GM19372 (cell line): ENCODE data around the gene MICALL2.

Source experiments
- ATAC-seq: cut with Tn5 transposase; IDR thresholded peaks from one replicate; pipeline ENCODE4 v1.9.1; 2021; ENCODE audit warnings: mild to moderate bottlenecking, low read depth, moderate library complexity; ENCODE audit not compliant: unreplicated experiment

MICALL2 gene

DNA sequence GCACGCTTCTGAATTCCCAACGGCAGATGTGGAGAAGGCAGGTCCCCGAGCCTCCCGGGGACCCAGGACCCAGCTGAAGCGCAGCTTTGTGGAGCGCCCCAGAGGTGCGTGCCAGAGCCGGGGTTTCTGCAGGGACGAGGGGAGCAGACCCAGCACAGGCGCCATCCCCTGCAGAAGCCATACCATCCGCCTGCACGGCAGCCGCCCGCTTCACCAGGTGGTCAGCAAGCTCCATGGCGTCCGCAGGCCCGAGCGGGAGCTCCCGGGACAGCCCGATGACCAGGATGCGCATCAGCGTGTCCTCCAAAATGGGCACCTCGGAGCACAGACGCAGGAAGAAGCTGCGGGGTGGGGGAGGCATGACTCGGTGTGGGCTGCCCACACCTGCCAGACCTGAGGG, 34.3 kb upstream of the MICALL2 start:
- no peak for ATAC-seq

DNA sequence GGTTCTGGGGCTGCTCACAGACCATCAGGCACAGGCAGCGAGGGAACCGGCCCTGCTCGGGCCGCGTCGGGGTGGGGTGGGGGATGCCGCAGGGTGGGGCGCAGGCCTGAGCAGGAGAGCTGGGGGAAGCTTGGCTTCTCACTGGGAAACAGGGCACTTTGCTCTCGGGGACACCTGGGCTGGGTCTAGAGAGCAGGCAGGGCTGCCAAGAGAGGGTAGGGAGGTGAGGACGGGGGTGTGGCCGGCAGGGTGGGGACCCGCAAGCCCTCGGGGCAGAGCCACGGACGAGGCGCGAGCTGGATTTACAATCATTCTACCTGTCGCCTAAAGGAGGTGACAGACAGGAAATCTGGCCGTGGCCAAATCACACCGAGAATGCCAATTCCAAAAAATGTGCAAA, 33.9 kb upstream of the MICALL2 start:
- no peak for ATAC-seq

DNA sequence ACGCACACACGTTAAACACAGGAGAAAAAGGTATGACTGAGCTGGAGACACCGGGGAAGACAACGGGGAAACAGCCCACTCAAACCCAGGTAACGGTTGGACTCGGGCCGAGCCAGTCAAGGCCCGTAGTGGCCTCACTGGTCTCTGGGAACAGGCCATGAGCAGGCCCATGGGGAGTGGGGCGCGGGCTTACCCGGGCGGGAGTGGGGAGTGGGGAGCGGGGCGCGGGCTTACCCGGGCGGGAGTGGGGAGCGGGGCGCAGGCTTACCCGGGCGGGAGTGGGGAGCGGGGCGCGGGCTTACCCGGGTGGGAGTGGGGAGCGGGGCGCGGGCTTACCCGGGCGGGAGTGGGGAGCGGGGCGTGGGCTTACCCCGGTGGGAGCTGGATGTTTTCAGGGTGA, 33.4 kb upstream of the MICALL2 start:
- no peak for ATAC-seq

DNA sequence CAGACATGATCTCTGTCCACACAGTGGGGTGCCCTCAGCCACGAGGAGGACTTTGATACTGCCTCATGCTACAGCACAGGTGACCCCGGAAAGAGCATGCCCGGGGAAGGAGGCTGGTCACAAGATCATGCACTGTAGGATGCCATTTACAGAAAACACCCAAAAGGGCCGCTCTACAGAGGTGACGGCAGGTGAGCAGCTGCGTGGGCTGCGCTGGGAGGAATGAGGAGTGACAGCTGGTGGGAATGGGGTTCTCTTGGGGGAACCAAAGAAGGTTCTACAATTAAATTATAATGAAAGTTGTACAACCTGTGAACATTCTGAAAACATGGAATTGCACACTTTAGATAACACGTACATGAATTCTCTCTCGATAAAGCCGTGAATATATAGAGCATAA, 33.0 kb upstream of the MICALL2 start:
- no peak for ATAC-seq

DNA sequence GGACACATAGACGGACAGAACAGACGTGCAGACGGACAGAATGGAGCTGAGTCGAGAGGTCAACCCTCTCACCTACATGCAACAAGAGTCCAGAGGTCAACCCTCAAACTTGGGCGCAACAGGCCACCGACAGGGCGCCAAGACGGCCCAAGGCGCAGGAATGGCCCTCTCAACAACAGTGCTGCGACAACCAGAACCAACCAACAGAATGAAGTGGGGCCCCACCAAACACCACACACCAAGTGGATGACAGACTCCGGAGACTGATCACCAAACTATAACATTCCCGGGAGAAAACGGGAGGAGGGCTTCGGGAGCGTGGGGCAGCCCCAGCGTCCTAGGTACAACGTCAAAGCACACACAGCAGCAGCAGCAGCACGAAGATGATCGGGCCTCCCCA, 31.6 kb upstream of the MICALL2 start:
- no peak for ATAC-seq

DNA sequence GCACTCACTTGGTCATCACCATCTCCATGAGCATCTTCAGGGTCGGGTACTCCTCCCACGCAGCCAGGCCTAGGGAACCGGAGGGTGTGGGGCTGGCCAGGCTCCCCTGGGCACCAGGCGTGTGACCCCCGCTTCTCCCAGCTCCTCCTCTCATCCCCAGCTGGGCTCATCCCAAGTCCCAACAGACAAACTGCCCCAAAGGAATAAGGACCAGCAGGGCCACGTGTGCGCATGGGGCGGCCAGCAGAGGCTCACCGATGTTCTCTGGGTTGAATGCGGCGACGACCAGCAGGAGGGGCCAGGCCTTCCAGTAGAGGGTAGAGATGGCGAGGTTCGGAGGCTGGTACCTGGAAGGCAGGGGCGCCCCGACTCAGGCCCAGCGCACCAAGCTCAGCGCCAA, 30.1 kb upstream of the MICALL2 start:
- ATAC-seq, result no peak

DNA sequence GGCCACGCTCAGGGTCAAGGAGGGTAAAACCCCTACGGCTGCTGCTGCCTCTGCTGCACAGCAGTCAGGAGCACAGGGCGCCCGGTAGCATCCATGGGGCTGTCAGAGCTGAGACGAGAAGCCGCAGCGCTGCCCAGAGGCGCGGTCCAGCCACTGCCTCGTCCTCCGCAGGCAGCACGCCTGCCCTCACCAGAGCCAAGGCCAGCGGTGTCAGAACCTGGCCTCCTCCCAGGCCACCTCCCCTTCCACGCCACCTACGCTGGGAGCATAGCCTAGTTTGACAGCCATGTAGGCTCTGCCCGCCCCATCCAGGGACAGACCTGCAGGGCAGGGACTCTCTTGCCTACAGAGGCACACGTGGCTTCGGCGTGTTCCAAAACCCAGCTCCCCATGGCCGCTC, 28.7 kb upstream of the MICALL2 start:
- ATAC-seq, result no peak

DNA sequence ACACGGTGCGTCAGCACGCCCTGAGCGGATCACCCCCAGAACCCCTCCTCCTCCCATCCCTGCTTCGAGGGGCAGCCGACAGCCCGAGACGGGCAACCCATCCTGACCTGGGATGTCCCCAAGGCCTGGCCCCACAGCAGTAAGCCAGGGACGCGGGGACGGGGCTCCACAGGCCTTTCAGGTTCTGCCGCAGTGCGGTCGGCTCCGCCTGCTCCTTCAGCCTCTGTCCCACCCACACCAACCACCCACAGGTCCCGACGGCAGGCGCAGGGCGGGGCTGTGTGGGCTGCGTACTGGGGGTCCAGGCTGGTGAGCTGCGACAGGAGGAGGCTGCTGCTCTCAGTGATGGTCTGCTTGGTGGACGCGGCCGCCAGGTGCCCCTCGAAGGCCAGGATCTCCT, 28.2 kb upstream of the MICALL2 start:
- no peak for ATAC-seq

DNA sequence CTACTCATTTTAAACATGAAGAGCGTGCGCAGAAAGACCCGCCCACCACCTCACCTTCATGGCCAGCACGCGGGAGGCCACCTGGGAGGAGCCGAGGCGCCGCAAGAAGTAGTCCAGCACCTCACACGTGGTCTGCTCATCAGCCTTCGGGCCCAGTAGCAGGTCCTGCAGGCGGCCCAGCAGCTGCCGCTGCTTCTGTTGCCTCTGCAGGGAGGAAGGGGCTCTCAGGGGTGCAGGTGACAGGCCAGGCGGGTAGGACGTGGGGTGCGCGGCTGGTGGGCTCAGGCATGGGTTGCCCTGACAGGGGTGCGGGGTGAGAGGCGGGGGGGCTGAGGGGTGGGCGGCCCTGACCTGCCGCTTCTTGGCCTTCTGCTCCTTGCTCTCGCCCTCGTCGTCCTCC, 27.3 kb upstream of the MICALL2 start:
- ATAC-seq, result no peak

DNA sequence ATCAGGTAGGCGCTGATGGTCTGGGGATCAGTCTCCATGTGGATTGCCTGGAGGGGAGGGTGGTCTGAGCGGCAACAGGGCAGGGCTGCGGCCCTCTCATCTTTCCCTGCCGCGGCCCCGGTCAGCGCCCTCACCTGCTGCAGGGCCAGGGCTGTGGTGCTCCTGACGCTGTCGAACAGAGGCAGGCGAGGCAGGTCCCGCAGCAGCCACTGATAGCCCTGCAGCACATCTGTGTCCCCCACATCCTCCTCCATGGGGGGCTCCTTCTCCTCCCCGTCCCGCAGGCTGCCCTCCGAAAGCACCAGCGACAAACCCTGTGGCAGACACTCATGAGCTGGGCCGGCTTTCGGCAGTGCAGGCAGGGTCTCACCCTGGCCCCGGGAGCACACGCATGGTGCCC, 25.9 kb upstream of the MICALL2 start:
- no peak for ATAC-seq

DNA sequence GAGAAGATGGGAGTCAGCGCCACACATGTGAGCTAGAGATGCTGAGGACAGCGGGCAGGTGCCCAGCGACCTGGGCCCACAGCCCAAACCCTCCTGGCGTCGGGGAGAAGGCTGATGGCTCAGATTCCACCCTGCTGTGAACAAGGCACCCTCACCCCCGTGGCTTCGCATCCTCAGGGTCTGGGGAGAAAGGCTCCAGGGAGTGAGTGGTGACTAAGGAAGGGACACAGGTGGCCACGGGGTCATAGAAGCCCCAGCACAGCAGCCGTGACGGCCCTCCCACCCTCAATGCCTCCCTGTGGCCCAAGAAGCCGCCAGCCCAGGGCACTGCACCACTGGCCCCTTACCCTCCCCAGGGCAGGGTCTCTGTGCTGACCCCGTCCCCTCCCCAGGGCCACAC, 25.3 kb upstream of the MICALL2 start:
- ATAC-seq, result no peak

DNA sequence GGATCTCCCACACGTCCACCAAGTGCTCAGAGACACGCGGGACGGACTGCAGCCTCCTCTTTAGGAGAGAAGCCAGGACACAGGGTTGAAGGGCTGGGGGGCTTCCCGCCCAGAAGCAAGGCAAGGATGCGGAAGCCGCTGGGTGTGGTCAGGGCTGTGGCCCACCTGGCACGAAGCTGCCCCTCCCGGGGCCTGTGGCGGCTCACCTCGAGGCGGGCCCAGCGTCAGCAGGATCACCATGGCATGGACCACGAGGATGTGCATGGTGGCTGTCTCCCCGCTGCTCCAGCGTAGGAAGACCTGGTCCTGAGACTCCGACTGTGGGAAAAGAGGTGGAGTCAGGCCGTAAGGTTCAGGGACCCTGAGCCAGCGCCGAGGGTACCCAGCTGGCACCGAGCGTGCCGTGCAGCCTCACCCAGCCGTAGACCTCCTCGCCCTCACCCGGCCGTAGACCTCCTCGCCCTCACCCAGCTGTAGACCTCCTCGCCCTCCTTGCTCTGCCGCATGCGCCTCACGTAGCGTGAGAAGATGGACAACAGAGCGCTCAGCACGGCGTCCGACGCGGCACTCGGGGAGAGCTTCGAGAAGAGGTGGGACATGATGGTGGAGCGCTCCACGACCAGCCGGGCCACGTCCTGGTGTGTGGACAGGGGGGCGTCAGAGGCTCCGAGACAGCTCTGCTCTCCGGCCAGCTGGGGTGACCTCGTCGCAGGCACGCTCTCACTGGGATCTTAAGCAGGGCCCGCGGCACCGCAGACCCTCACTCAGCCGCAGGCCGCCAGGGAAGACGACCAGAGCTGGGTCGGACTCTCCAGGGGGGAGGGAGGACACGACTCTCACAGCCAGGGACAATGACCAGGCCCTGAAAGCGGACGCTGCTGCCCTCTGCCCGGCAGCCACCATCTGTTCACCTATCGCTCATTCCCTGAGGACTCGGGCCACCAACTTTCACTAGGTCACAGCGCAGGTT, 24.6 kb upstream of the MICALL2 start:
- ATAC-seq, result no peak

DNA sequence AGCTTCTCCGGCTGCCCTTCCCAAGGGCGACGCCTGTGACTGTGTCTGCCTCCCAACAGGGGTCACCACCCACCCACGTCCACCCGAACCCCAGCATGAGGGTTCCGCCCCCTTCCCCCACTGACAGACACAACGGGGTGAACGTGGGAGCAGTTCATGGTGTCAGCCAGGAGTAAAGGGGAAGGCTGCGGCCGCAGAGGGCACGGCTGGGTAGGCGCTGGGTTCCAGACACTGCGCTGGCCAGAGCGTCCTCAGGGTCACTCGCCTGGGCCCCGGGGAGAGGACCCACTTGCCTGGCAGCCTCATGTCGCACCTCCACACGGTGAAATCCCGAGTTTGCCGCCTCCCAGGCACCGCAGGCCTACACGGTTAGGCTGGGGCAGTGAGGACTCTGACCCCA, 23.8 kb upstream of the MICALL2 start:
- no peak for ATAC-seq

DNA sequence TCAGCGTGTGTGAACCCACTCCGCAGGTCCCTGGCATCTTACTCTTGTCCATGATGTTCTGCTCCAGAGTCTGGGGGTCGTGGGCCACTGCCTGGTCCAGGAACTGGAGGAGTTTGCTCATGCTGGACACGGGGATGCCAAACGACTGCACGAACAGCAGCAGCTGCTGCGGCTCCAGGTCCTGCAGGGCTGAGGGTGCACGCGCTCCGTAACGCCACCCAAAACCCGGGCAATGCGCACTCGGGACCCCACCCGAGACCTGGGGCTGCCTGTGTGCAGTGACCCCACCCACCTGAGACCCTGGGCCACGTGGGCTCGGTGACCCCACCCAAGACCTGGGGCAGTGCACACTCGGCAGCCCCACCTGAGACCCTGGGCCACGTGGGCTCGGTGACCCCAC, 22.0 kb upstream of the MICALL2 start:
- no peak for ATAC-seq

DNA sequence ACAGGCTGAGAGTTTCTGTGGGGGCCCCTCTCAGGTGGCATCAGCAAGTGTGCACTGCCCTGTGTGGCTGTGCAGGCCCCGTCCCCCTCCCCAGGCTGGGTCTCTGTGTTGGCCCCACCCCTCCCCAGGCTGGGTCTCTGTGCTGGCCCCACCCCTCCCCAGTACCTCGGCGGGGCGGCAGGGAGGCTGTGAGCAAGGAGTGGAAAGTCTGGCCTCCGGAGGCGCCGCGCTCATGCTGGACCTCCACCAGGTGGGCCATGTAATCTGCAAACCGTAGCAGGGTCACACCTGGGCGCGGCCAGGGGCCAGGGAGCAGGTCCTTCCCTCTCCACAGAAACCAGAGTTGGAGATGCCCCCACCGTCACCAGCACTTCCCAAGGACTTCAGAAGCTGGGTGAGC, 21.4 kb upstream of the MICALL2 start:
- ATAC-seq, result no peak

DNA sequence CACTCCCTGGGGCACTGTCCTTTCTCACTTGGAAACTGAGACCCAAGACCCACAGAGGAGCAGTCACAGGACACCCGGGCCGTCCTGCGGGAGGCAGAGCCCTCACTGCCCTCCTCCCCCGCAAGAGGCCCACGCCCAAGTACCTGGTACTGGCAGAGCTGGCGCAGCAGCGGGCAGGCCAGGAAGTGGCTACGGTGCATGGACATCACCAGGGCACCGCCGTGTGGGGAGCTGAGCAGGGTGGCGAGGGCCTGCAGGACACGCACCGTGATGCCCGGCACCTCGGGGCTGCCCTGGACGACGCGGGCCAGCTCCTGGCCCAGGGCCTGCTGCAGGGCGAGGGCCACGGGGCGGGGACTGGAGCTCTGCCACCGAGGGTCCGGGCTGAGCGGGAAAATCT, 20.0 kb upstream of the MICALL2 start:
- ATAC-seq, result no peak

DNA sequence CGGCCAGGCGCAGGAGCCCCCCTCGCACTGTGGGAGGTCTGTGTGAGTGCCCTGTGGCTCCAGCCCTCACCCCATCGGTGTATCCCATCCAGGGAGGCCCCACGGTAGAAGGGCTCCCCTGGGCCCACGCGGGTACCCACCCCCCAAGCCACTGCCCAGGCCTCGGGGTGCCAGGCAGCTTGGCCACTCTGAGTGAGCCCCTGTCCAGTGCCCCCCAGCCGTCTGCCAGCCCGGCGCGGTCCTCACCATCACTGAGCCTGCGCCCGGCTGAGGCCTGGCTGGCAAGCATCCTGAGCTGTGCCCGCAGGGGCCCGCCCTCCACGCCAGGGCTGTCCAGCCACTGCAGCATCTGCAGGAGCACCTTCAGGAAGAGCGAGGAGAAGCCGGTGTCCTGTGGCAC, 19.2 kb upstream of the MICALL2 start:
- ATAC-seq, result no peak

DNA sequence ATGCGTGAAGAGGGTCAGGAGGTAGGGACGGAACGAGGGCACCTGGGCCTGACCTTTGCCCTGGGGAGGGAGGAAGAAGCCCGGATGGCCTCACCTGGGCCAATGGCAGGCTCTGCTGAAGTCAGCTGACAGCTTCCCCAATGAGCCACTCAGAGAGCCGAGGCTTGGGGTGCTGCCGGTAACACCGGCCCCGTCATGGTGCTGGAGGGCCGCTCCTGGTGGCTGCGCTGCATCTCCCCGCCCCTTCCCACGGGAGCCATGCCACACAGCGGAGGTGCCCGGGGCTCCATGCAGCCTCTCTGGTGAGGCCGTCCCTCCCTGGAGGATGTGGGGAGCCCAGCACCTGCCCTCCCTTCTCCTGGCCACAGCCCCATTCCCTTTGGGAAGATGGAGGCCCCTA, 17.6 kb upstream of the MICALL2 start:
- ATAC-seq, result no peak

DNA sequence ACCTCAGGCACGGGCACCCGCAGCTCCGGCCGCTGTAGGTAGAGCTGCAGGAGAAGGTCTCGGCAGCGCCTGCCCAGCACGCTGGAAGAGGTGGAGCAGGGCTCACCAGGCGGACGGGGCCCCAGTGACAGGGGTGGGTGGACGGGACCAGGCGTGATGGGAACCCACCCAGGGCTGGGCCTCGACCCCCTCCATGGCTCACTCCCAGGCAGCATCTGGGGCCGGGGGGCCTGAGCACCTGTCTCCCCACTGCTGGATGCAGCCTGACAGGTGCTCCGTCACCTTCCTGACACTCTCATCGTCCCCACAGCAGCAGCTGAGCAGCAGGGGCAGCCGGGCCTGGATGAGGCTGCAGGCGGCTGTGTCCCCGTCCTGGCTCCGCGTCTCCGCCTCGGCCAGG, 16.7 kb upstream of the MICALL2 start:
- ATAC-seq, result no peak

DNA sequence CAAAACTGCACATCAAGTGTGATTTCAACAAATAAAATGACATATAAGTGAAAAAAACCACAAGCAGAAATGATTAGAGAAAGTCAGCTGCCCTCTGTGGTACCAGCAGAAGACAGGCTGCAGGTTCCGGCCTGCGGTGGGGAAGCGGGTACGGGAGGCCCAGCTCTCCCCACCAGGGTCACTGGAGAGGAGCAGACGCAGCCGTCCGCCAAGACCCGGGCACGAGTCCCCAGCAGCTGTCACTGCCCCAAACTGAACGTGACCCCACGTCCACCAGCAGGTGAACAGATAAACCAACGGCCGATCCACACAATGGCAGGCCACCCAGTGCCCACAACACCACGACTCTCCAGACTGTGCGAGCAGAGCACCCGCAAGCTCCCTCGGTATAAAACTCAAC, 16.1 kb upstream of the MICALL2 start:
- no peak for ATAC-seq

DNA sequence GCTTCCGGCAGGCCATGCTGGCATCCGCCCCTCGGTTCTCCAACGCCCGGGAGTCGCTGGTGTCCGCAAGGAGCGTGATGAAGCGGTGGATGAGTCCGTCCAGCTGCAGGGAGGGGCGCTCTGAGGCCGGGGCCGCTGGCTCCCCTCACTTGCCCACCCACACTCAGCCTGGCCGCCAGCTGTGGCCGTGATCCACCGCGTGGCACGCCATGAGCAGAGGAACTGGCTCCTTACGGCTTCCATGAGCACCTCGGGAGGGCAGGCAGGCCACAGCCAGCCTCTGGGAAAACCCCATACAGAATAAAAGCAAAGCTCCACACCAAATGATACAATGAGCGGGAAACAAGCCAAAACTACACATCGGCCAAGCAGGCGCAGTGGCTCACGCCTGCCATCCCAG, 15.5 kb upstream of the MICALL2 start:
- no peak for ATAC-seq

DNA sequence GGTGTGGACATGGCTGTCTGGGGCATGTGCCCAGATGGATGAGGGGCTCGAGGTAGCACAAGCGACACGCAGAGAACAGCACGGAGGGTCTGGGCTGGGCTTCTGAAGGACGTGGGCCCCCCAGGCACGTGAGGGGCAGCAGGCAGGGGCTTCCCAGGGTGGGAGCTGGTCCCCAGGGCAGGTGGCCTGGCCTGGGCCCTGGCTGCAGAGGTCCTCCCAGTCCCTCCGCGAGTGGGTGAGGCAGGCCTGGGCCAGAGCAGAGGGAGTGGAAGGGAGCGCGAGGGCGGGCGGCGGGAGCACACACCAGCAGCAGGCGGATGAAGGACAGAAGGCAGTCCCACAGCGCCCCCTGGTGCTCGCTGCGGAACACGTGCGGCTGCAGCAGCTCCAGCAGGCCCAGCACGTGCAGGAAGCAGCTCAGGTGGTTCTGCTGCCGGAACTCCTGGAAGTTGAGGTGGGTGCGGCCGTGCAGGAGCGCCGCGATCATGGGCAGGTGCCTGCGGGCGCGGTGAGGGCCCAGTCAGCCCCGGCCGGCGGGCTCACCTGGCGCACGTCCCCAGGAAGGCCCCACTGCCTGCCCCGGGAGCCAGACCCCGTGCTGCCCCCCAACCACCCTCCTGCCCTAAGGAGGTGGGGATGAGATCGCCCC, 14.7 kb upstream of the MICALL2 start:
- no peak for ATAC-seq
